Osteoblast (primary cell): ENCODE data around the gene MRGPRE. TPM values are rescaled to one million over a fixed set of nuclear protein-coding genes. Genes with fewer than 3 reads are reported as not detected.
A peak's percentile ranks its signal among the peaks of the same experiment; 100 is the strongest.

Source experiments
- DNase-seq: peaks from one replicate; pipeline ENCODE4 v3.0.0; 2011; ENCODE audit warnings: low spot score, mixed read lengths; ENCODE audit not compliant: insufficient read length; ENCODE audit errors: missing footprints
- H2AFZ ChIP-seq: 2 replicates; pipeline ENCODE4 v1.6.0; 2011; ENCODE audit warnings: mild to moderate bottlenecking, low read length
- H3K27ac ChIP-seq: 2 replicates; pipeline ENCODE4 v1.5.1; 2011; ENCODE audit warnings: mild to moderate bottlenecking, low read depth, low read length, moderate library complexity
- H3K27me3 ChIP-seq: 2 replicates; pipeline ENCODE4 v1.6.0; 2012; ENCODE audit warnings: mild to moderate bottlenecking, control low read depth, inconsistent platforms, low read length, moderate library complexity; ENCODE audit not compliant: insufficient read depth
- H3K36me3 ChIP-seq: 2 replicates; pipeline ENCODE4 v1.5.1; 2011; ENCODE audit warnings: mild to moderate bottlenecking, low read length, control low read depth, moderate library complexity; ENCODE audit not compliant: insufficient read depth
- H3K4me1 ChIP-seq: 2 replicates; pipeline ENCODE4 v1.5.1; 2011; ENCODE audit warnings: mild to moderate bottlenecking, low read length, control low read depth, moderate library complexity; ENCODE audit not compliant: insufficient read depth
- H3K4me2 ChIP-seq: 2 replicates; pipeline ENCODE4 v1.6.0; 2011; ENCODE audit warnings: mild to moderate bottlenecking, low read length; ENCODE audit not compliant: insufficient read depth
- H3K4me3 ChIP-seq: fragments of 200-600 bp; sonication (generic); 3 replicates; pipeline ENCODE4 v1.5.1; 2012; ENCODE audit warnings: mild to moderate bottlenecking, low read length, inconsistent platforms; ENCODE audit not compliant: insufficient read depth
- H3K79me2 ChIP-seq: 2 replicates; pipeline ENCODE4 v1.6.0; 2012; ENCODE audit warnings: mild to moderate bottlenecking, low read length, control low read depth, inconsistent platforms; ENCODE audit not compliant: insufficient read depth
- H3K9me3 ChIP-seq: 2 replicates; pipeline ENCODE4 v1.5.1; 2011; ENCODE audit warnings: low read depth, low read length, control low read depth
- H4K20me1 ChIP-seq: 2 replicates; pipeline ENCODE4 v1.6.0; 2012; ENCODE audit warnings: mild to moderate bottlenecking, low read length, control low read depth; ENCODE audit not compliant: insufficient read depth
- total RNA-seq: library from RNA; depleted of rRNA; stranded (reverse); fragments of >200 nt; gene quantifications from 2 replicates; pipeline ENCODE4 v1.2.3, GENCODE V29; 2012
- TF ChIP-seq, protein P1 (sequence below): IDR thresholded peaks from 2 replicates; pipeline ENCODE4 v1.5.1; 2011; ENCODE audit warnings: mild to moderate bottlenecking, low read depth, low read length, moderate library complexity; ENCODE audit errors: extremely low read depth

The MRGPRE gene
- total RNA-seq, 1 donor: under 0.01 TPM

DNA sequence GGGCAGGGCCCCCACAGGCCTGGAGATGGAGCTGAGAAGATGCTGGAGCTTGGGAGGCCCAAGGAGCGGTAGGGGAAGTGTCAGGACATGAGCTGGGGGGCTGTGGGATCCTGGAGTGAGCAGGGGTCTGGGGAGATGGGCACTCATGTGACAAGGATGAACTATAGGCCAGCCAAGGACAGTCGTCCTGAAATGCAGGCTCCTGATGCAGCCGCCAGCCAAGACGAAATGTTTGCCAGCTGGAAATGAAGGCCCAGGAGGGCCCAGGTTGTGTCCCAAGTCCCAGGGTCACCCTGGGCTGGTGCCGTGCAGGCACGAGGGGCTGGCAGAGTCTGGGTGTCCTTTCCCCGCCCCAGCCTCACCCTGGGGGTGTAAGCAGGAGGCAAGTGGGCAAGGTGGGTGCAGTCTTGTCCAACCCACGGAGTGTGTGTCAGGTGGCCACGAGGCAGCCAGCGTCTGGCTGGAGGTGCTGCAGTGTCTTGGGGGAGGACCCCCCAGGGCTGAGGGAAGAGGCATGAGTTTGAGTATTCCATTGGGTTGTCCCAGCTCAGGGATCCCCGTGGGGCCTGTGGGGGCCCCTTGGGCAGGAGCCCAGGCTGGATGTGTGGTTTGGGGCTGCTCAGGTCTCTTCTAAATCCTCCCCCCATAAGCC lies 35.0 kb downstream of the MRGPRE start:
- no peak overlapping the region for H2AFZ ChIP-seq
- DNase-seq: peak; percentile 60

DNA sequence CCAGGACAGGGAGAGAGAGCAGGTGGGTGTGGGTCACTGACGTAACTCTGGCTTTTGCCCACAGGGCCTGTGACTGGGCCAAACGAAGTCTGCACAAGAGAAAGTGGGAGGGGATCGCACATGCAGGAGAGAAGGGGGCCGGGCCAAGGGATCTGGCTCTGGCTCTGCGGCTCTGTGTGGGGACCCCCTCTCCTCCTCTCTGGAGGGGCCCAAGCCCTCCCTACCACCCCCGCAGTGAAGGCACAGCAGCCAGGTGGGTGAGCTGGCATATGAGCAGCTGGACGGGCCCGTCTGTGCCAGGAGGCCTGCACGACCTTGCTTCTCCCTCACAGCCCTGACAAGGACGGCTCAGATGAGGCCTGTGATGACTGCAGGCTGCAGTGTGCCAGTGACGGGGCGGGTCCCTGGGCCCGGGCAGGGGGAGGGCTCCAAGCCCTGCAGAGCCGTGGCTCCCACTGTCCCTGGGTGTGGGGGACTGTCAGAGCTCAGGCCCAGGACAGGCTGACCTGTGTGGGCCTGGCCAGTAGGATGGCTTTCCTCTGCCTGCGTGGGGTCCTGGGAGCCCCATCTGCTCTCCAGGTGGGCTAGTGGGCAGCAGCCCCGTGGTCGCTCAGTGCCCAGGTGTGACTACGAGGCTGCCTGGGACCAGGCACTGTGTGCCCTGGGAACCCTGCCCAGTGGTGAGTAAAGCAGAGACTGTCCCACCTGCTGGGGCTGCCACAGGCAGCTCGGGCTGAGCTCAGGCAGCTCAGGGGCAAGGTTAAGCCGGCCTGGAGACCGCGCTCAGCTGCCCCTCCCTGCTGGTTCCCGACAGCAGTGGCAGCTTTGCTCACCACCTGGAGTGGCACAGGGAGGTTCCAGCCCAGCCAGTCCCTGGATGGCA lies 35.8 kb downstream of the MRGPRE start:
- Histone ChIP-seq H3K9me3 (no peaks in the 10 kb centered on the region), H3K4me1 (no peaks in the 10 kb centered on the region), H3K4me2 (no peak overlapping the region), H3K36me3 (no peaks in the 10 kb centered on the region), H4K20me1 (no peaks in the 10 kb centered on the region), H3K79me2 (no peaks in the 10 kb centered on the region), H3K27ac (no peak overlapping the region), H3K27me3 (peaks cover 12% of the 10 kb centered on the region), H3K4me3 (no peak overlapping the region), H2AFZ (no peak overlapping the region)
- TF ChIP-seq, protein P1, sequence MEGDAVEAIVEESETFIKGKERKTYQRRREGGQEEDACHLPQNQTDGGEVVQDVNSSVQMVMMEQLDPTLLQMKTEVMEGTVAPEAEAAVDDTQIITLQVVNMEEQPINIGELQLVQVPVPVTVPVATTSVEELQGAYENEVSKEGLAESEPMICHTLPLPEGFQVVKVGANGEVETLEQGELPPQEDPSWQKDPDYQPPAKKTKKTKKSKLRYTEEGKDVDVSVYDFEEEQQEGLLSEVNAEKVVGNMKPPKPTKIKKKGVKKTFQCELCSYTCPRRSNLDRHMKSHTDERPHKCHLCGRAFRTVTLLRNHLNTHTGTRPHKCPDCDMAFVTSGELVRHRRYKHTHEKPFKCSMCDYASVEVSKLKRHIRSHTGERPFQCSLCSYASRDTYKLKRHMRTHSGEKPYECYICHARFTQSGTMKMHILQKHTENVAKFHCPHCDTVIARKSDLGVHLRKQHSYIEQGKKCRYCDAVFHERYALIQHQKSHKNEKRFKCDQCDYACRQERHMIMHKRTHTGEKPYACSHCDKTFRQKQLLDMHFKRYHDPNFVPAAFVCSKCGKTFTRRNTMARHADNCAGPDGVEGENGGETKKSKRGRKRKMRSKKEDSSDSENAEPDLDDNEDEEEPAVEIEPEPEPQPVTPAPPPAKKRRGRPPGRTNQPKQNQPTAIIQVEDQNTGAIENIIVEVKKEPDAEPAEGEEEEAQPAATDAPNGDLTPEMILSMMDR: no peak
- peak; percentile 79 for DNase-seq

More for the DNA sequence above, 35.0 kb downstream of the MRGPRE start:
- Histone ChIP-seq H3K27ac (no peak overlapping the region), H3K4me1 (no peaks in the 10 kb centered on the region), H3K4me3 (no peak overlapping the region), H3K79me2 (no peaks in the 10 kb centered on the region), H4K20me1 (no peaks in the 10 kb centered on the region), H3K9me3 (no peaks in the 10 kb centered on the region), H3K4me2 (no peak overlapping the region), H3K36me3 (no peaks in the 10 kb centered on the region), H3K27me3 (peaks cover 19% of the 10 kb centered on the region)
- TF ChIP-seq, protein P1: no peak

DNA sequence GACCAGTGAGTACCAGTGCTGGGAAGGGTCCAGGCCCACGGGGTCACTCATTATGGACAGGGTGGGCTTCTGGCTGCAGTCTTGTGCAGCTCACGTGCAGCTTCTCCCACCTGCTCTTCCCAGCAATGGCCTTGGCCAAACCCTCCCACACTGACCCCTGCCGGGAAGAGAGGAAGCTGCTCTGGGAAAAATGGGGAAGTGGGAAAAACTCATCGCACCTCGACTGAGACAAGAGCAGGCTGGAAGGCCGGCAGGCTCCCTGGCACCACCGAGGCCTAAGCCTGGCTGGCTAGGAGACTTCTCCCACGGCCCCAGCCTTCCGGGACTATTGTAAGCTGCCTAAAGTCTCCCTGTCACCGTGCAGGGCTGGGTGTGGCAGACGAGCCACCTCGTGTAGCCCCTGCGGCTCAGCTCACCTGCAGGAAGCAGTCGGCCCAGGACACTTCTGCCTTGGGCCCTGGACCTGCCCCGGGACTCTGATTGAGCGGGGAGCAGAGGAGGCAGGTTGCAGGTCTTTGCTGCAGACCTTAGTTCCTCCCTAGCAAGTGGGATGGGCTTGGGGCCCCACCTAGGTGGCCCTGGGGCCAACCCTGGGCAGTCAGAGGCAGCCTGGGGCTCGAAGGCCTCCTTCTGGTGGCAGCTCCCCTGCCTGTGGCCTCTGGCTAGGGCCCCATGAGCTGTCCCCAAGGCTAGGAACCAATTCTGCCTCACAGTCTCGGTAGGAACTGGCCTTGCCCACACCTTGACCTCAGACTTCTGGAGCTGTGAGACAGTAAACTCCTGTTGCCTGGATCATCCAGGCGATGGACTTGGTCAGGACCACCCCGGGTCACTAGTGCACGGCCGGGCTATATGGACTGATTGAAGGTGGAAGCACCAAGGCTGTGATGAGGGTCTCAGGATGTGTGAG lies 36.7 kb downstream of the MRGPRE start:
- peaks cover 7% of the 10 kb centered on the region for H3K27me3 ChIP-seq
- DNase-seq: peak; percentile 84
- H3K9me3 ChIP-seq: no peaks in the 10 kb centered on the region
- H2AFZ ChIP-seq: no peak overlapping the region
- H3K36me3 ChIP-seq: no peaks in the 10 kb centered on the region
- no peaks in the 10 kb centered on the region for H3K79me2 ChIP-seq
- H3K4me3 ChIP-seq: no peak overlapping the region
- TF ChIP-seq, protein P1: peak; percentile 50
- no peaks in the 10 kb centered on the region for H3K4me1 ChIP-seq
- no peak overlapping the region for H3K27ac ChIP-seq
- H3K4me2 ChIP-seq: no peak overlapping the region
- H4K20me1 ChIP-seq: no peaks in the 10 kb centered on the region
